GM12872 (cell line): ENCODE measurements around the gene ASAP2.

Experiments
- TF ChIP-seq, protein P1 (sequence below): IDR thresholded peaks from 3 replicates; pipeline ENCODE4 v1.5.1; 2011; ENCODE audit warnings: low read depth, mild to moderate bottlenecking, low read length, moderate library complexity; ENCODE audit not compliant: insufficient read depth

ASAP2 gene

DNA sequence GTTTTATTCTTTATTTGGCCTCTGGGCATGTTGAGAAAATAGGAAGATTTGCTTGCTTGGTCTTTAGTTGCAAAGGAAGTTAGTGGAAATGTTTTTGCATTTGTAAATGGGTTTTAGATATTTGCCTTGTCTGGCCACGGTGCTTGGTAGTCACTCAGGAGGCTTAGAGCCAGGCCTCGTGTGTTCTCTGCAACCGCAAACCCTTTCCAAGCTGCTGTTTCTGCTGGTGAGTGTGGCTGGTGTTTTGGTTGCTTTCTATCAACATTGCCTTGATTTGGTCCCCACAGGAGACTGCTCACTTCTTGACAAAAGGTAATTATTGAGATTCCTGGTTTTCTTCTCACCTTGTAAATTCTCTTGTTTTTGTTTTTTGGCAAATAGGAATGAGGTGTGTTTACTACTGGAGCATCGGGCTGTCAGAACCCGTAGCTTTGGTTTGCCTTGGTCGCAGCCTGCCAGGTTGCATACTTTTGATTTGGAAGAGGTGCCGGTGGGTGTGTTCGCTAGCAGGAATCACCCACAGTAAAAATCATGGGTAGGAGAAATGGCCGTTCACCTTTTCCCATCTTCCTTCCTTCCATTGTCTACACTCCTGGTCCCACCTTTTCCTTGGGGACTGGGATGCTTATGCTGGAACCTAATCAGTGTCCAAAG, 15.8 kb downstream of the ASAP2 start:
- TF ChIP-seq, protein P1, sequence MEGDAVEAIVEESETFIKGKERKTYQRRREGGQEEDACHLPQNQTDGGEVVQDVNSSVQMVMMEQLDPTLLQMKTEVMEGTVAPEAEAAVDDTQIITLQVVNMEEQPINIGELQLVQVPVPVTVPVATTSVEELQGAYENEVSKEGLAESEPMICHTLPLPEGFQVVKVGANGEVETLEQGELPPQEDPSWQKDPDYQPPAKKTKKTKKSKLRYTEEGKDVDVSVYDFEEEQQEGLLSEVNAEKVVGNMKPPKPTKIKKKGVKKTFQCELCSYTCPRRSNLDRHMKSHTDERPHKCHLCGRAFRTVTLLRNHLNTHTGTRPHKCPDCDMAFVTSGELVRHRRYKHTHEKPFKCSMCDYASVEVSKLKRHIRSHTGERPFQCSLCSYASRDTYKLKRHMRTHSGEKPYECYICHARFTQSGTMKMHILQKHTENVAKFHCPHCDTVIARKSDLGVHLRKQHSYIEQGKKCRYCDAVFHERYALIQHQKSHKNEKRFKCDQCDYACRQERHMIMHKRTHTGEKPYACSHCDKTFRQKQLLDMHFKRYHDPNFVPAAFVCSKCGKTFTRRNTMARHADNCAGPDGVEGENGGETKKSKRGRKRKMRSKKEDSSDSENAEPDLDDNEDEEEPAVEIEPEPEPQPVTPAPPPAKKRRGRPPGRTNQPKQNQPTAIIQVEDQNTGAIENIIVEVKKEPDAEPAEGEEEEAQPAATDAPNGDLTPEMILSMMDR, result no peak

DNA sequence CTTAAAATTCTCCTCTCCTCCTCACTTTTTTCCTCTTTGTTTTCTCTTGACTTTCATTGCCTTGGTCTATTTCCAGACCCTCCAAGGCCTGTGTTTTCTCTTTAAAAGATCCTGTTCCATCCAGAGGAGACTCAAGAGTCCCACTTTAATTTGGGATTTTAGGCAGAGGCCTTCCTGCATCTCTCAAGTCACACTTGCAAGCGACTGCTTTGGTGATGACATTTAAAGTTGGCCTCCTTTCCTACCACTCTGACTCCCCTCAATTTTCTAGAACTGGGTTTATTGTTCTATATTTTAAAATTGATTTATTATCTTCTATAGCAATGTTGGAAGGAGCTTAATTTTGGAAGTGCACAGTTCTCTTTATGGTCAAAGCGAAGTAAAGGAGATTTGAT, 16.3 kb downstream of the ASAP2 start:
- TF ChIP-seq, protein P1, result no peak

GRCh38 chr2:9225806-9226205, 19.2 kb downstream of the ASAP2 start:
- TF ChIP-seq, protein P1, result no peak

DNA sequence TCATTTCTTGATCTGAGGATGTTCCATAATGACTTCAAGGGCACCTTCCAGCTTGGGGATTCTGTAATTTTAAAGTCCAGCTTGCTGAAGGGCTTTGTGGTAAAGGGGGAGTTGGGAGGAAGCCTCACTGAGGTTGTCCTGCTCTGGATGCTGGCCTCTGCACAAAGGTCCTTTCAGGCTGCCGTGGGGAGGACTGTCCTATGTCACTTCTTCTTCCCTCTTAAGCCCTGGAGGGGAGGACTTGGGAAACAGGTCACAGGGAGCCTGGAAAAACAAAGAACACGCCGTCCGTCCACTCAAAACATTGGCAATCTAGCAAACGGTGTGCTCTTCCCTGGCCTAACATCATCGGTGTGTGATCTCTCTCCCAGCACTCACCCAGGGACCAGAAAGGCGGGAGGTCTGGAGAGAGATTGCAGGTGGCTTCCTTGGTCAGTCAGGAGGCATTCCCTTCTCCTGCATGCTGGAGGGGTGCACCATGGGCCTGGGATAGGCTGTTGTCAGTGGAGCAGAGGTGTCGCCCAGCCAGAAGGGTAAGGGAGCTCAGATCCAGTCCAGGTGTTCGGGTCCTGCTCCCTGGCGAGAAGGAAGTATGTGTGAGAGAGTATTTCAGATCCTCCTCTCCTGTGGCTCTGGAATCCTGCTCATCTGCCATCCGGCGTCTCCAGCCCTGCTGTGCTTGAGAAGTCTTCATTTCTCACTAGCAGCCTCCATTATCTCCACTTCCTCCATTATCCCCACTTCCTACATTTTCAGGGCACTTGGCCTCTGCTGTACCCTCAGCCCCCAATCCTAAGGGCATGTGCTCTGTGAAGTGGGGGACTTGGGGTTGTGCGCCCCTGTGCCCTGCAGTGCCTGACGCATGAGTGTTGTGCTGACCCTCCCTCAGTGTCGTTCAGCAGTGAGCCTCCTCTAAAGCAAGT, 20.1 kb downstream of the ASAP2 start:
- TF ChIP-seq, protein P1, result no peak

- TF ChIP-seq, protein P1, result no peak
Measured at GRCh38 chr2:9228088-9228751, 21.6 kb downstream of the ASAP2 start.

DNA sequence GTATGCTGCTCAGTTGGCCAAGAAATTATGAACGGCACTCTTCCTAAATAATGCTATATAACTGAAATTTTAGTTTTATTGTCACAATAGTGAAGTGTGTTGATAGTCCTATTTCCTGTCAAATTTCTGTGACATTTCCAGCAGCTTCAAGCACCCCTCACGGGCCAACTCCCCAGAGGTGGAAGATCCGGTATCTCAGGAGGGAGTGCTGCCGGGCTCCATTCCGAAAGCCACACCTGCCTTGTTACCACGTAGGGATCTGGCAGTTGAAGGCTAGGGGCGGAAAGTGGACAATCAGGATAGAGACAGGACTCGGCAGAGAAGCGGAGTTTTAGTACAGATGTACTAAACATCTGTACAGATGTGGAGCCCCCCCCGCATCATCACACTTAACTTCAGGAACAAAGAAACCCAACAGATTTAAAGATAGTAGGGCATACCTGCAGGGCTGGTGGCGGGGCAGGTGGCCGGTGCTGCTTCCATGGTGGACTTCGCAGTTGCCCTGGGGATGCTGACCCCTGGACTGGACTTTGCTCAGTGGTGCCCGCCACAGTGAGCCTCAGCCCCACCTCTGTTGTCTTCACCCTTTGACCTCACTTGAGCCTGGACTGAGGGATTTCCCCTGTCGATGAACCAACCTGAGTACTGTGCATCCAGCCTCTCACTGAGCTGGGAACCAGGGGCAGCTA, 22.3 kb downstream of the ASAP2 start:
- TF ChIP-seq, protein P1, result no peak

- TF ChIP-seq, protein P1, result no peak
Measured at GRCh38 chr2:9229470-9229820, 22.8 kb downstream of the ASAP2 start.
